HEK293 (cell line): ENCODE measurements around the gene TASOR2.
A peak's percentile ranks its signal among the peaks of the same experiment; 100 is the strongest.

Experiments
- CTCF ChIA-PET: fragments of 350-600 bp; formaldehyde crosslinking; extraction: SDS; loops from one replicate; lab custom pipeline; 2021; ENCODE audit warnings: antibody characterized with exemption; lab: Yijun Ruan, JAX
- POLR2A ChIA-PET: fragments of 300-600 bp; formaldehyde crosslinking; extraction: SDS; loops from one replicate; lab custom pipeline; 2020; ENCODE audit warnings: antibody characterized with exemption, inconsistent platforms; lab: Yijun Ruan, JAX
- H3K27ac ChIP-seq: fragments of 200-500 bp; sonication (Bioruptor generic); 2 replicates; pipeline ENCODE4 v1.5.1; 2014; ENCODE audit warnings: low read depth, low read length, control low read depth, inconsistent platforms; ENCODE audit errors: extremely low read depth
- H3K36me3 ChIP-seq, 2 experiments: fragments of 200-500 bp in 1 of 2; sonication (Bioruptor generic) in 1 of 2; 1 replicate in 1 of 2; 2 replicates in 1 of 2; pipeline ENCODE4 v1.5.1; 2014 to 2017; ENCODE audit warnings: inconsistent platforms in 2 of 2, low read length in 2 of 2; ENCODE audit not compliant: control insufficient read depth in 2 of 2, insufficient read depth in 1 of 2
- H3K4me1 ChIP-seq: fragments of 200-500 bp; sonication (Bioruptor generic); 2 replicates; pipeline ENCODE4 v1.5.1; 2014; ENCODE audit warnings: mild to moderate bottlenecking, low read length, inconsistent platforms; ENCODE audit not compliant: control insufficient read depth, insufficient read depth
- H3K4me3 ChIP-seq: 2 replicates; pipeline ENCODE4 v1.5.1; 2011; ENCODE audit warnings: low read depth, mild to moderate bottlenecking, control low read depth, low read length, moderate library complexity
- H3K9me3 ChIP-seq: fragments of 200-500 bp; sonication (Bioruptor generic); 2 replicates; pipeline ENCODE4 v1.5.1; 2014; ENCODE audit warnings: low read depth, low read length, inconsistent platforms; ENCODE audit not compliant: control insufficient read depth, insufficient read depth
- KLF16 ChIP-seq: fragments of 450-650 bp; formaldehyde crosslinking; IDR thresholded peaks from 2 replicates; pipeline ENCODE4 v1.5.1; 2017; ENCODE audit warnings: missing biosample characterization, missing genetic modification characterization
- PRDM1 ChIP-seq: fragments of 450-650 bp; formaldehyde crosslinking; IDR thresholded peaks from 2 replicates; pipeline ENCODE4; 2016; ENCODE audit warnings: missing biosample characterization, missing genetic modification characterization
- PRDM6 ChIP-seq: fragments of 450-650 bp; formaldehyde crosslinking; IDR thresholded peaks from 2 replicates; pipeline ENCODE4 v1.5.1; 2017; ENCODE audit warnings: missing biosample characterization, missing genetic modification characterization
- RBAK ChIP-seq: fragments of 450-650 bp; formaldehyde crosslinking; IDR thresholded peaks from 2 replicates; pipeline ENCODE4 v1.5.1; 2016; ENCODE audit warnings: missing biosample characterization, missing genetic modification characterization
- ZFP37 ChIP-seq: fragments of 450-650 bp; formaldehyde crosslinking; IDR thresholded peaks from 2 replicates; pipeline ENCODE4 v1.5.1; 2016; ENCODE audit warnings: missing biosample characterization, missing genetic modification characterization
- ZNF174 ChIP-seq: fragments of 450-650 bp; formaldehyde crosslinking; IDR thresholded peaks from 2 replicates; pipeline ENCODE4 v1.5.0; 2017; ENCODE audit warnings: missing biosample characterization, mild to moderate bottlenecking, missing genetic modification characterization
- ZNF18 ChIP-seq: fragments of 450-650 bp; formaldehyde crosslinking; IDR thresholded peaks from 2 replicates; pipeline ENCODE4 v1.5.1; 2016; ENCODE audit warnings: missing biosample characterization, missing genetic modification characterization
- ZNF223 ChIP-seq: fragments of 450-650 bp; formaldehyde crosslinking; IDR thresholded peaks from 2 replicates; pipeline ENCODE4 v1.5.1; 2016; ENCODE audit warnings: missing biosample characterization, missing genetic modification characterization
- ZNF248 ChIP-seq: fragments of 450-650 bp; formaldehyde crosslinking; IDR thresholded peaks from 2 replicates; pipeline ENCODE4 v1.5.1; 2017; ENCODE audit warnings: missing biosample characterization, missing genetic modification characterization
- ZNF26 ChIP-seq: fragments of 450-650 bp; formaldehyde crosslinking; IDR thresholded peaks from 2 replicates; pipeline ENCODE4 v1.5.1; 2016; ENCODE audit warnings: missing biosample characterization, missing genetic modification characterization
- ZNF311 ChIP-seq: fragments of 450-650 bp; formaldehyde crosslinking; IDR thresholded peaks from 2 replicates; pipeline ENCODE4 v1.5.1; 2017; ENCODE audit warnings: missing biosample characterization, missing genetic modification characterization, borderline replicate concordance
- ZNF350 ChIP-seq: fragments of 450-650 bp; formaldehyde crosslinking; IDR thresholded peaks from 2 replicates; pipeline ENCODE4 v1.5.0; 2017; ENCODE audit warnings: missing biosample characterization, mild to moderate bottlenecking, missing genetic modification characterization
- ZNF404 ChIP-seq: fragments of 450-650 bp; formaldehyde crosslinking; IDR thresholded peaks from 2 replicates; pipeline ENCODE4 v1.5.1; 2017; ENCODE audit warnings: missing biosample characterization, missing genetic modification characterization
- ZNF433 ChIP-seq: fragments of 450-650 bp; formaldehyde crosslinking; IDR thresholded peaks from 2 replicates; pipeline ENCODE4 v1.5.1; 2016; ENCODE audit warnings: missing biosample characterization, missing genetic modification characterization, low read depth
- ZNF510 ChIP-seq: fragments of 450-650 bp; formaldehyde crosslinking; IDR thresholded peaks from 2 replicates; pipeline ENCODE4 v1.5.1; 2018; ENCODE audit warnings: mild to moderate bottlenecking, missing genetic modification characterization, missing biosample characterization; ENCODE audit not compliant: insufficient replicate concordance
- ZNF514 ChIP-seq: fragments of 450-650 bp; formaldehyde crosslinking; IDR thresholded peaks from 2 replicates; pipeline ENCODE4 v1.5.1; 2016; ENCODE audit warnings: missing biosample characterization, missing genetic modification characterization
- ZNF610 ChIP-seq: fragments of 450-650 bp; formaldehyde crosslinking; IDR thresholded peaks from 2 replicates; pipeline ENCODE4 v1.5.1; 2016; ENCODE audit warnings: missing biosample characterization, missing genetic modification characterization, borderline replicate concordance
- ZNF660 ChIP-seq: fragments of 450-650 bp; IDR thresholded peaks from 2 replicates; pipeline ENCODE4 v1.5.1; 2018; ENCODE audit warnings: missing biosample characterization, mild to moderate bottlenecking, missing genetic modification characterization

The TASOR2 gene

GRCh38 chr10:5710859-5711258 lies 26.2 kb downstream of the TASOR2 start:
- TF ChIP-seq ZNF660 (no peak), PRDM1 (tag by site-specific recombination) (0 out of 2 replicates have a peak, but pooled peaks have one; percentile 13)
- ChIA-PET CTCF (interaction anchor here (0.6 to 1.4 kb wide), 2 partner anchors 18 to 224 kb away, joined by 3 read pairs; no protein-coding TSS in a partner anchor), POLR2A (no interaction called here)
- H3K4me1 ChIP-seq, result no peaks in the 10 kb centered on the region
- no peaks in the 10 kb centered on the region for H3K9me3 ChIP-seq
- H3K36me3 ChIP-seq, result no peaks in the 10 kb centered on the region
- no peak overlapping the region for H3K4me3 ChIP-seq
- no peak overlapping the region for H3K27ac ChIP-seq

GRCh38 chr10:5711642-5712041 lies 27.0 kb downstream of the TASOR2 start:
- Histone ChIP-seq H3K4me1 (no peaks in the 10 kb centered on the region), H3K27ac (no peak overlapping the region), H3K9me3 (no peaks in the 10 kb centered on the region), H3K36me3 (no peaks in the 10 kb centered on the region), H3K4me3 (no peak overlapping the region)
- CTCF ChIA-PET, result interaction anchor here (0.7 kb wide), 1 partner anchor 295 kb away, joined by 3 read pairs; no protein-coding TSS in a partner anchor
- POLR2A ChIA-PET, result no interaction called here
- TF ChIP-seq PRDM6, result peak; percentile 21; the same call in 1 of the 2 replicates
- no peak for TF ChIP-seq ZNF350 (tag by site-specific recombination)

DNA sequence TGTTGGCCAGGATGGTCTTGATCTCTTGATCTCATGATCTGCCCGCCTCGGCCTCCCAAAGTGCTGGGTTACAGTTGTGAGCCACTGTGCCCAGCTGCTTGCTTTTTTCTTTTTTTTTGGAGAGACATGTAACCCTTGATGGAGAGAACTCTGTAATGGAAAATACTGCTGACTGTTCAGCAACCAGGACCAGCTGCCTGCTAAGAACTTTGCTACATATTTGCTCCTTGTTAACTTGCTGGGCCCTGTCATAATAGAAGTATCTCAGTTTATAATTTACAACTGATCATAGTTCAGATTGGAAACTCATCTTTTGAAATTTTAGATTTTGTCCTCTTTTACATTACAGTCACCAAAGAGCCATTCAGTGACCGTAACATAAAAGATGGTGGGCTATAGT lies 34.9 kb downstream of the TASOR2 start:
- Histone ChIP-seq H3K36me3 (peaks cover 14 to 30% of the 10 kb centered on the region in 2 experiments), H3K4me3 (no peak overlapping the region), H3K9me3 (no peaks in the 10 kb centered on the region), H3K27ac (no peak overlapping the region), H3K4me1 (no peaks in the 10 kb centered on the region)
- CTCF ChIA-PET, result interaction anchor here (1.0 kb wide), 1 partner anchor 33 kb away, joined by 4 read pairs; no protein-coding TSS in a partner anchor
- TF ChIP-seq ZNF174 (tag by site-specific recombination) (no peak), RBAK (no peak), ZNF404 (tag by site-specific recombination) (no peak), ZFP37 (tag by site-specific recombination) (no peak)
- POLR2A ChIA-PET, result no interaction called here

DNA sequence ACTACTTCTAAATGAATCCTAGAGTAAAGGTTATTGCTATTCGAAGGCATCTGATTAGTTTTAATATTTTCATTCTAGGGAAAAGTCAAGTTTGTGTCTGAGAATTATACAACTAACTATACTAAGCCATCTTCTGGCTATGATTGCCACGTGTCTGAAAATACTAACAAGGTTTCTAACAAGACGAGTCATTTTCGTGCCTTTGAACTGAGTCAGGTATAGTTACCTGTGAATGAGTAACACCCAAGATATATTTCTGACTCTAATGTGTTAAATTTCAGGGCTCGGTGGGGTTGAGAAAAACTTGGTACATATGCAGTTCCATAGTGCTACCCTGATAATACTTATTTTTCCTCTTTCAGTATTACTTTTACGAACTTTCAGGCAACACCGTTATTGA lies 35.5 kb downstream of the TASOR2 start:
- no peaks in the 10 kb centered on the region for H3K4me1 ChIP-seq
- TF ChIP-seq ZNF18 (tag by site-specific recombination), result no peak
- no peak for TF ChIP-seq ZNF223 (tag by site-specific recombination)
- TF ChIP-seq ZNF510 (tag by site-specific recombination), result no peak
- no peak for TF ChIP-seq ZNF610 (tag by site-specific recombination)
- TF ChIP-seq ZNF311, result no peak
- no peak for TF ChIP-seq KLF16 (tag by site-specific recombination)
- no peak for TF ChIP-seq ZNF514 (tag by site-specific recombination)
- no peak for TF ChIP-seq ZNF248 (tag by site-specific recombination)
- TF ChIP-seq ZNF433 (tag by site-specific recombination), result no peak
- no peak for TF ChIP-seq ZNF26 (tag by site-specific recombination)
- no peaks in the 10 kb centered on the region for H3K9me3 ChIP-seq
- peaks cover 18 to 30% of the 10 kb centered on the region in 2 experiments for H3K36me3 ChIP-seq
- POLR2A ChIA-PET, result no interaction called here
- CTCF ChIA-PET, result no interaction called here
- H3K27ac ChIP-seq, result no peak overlapping the region
- no peak overlapping the region for H3K4me3 ChIP-seq
